Testis (tissue), 3 donors: ENCODE measurements around the gene BRSK2. TPM values are rescaled to one million over a fixed set of nuclear protein-coding genes. Genes with fewer than 3 reads are reported as not detected.

Experiments used
- DNase-seq: peaks from one replicate; pipeline ENCODE4 v3.0.0-alpha.2; 2019
- H3K27ac ChIP-seq, 2 donors: fragments of 200-600 bp; sonication (generic); one replicate each; pipeline ENCODE4 v1.5.1; 2019
- H3K27me3 ChIP-seq: fragments of 200-600 bp; sonication (generic); one replicate; pipeline ENCODE4 v1.5.1; 2019
- H3K36me3 ChIP-seq: fragments of 200-600 bp; sonication (generic); one replicate; pipeline ENCODE4 v1.5.1; 2017; ENCODE audit warnings: low read depth; ENCODE audit errors: missing control alignments
- H3K4me1 ChIP-seq: fragments of 200-600 bp; sonication (generic); one replicate; pipeline ENCODE4 v1.5.1; 2019
- H3K4me3 ChIP-seq, 2 donors: fragments of 200-600 bp; sonication (generic); one replicate each; pipeline ENCODE4 v1.5.1; 2017 to 2019
- H3K9me3 ChIP-seq: fragments of 200-600 bp; sonication (generic); one replicate; pipeline ENCODE4 v1.5.1; 2017
- CTCF ChIP-seq, 3 experiments: fragments of 450-650 bp in 2 of 3; fragments of 200-600 bp in 1 of 3; sonication (generic) in 1 of 3; IDR thresholded peaks; one replicate each; pipeline ENCODE4 v1.5.1; 2016 to 2019; ENCODE audit warnings: antibody characterized with exemption in 3 of 3, mild to moderate bottlenecking in 2 of 3, moderate library complexity in 1 of 3
- POLR2A ChIP-seq: fragments of 450-650 bp; IDR thresholded peaks from one replicate; pipeline ENCODE4 v1.6.1; 2017; ENCODE audit warnings: antibody characterized with exemption, mild to moderate bottlenecking, moderate library complexity
- WGBS, 2 donors: methylation state at CpG; one replicate each; pipeline ENCODE4 v1.1.5; 2018; 5-methylcytosine and 5-hydroxymethylcytosine counted together
- intact Hi-C: fragments of 100-400 bp; cut with DNase I; formaldehyde crosslinking; loops from one replicate; pipeline ENCODE4 v1.15.1; 2023; ENCODE audit warnings: low total_unique reads
- polyA plus RNA-seq: library from polyadenylated mRNA; stranded (reverse); fragments of 350-450 nt; fragmentation: Illumina TruSeq; extraction: RNeasy Lipid Tissue Mini Kit (QIAGEN cat#74804); gene quantifications from one replicate; pipeline ENCODE4 v1.2.3, GENCODE V29; 2014; ENCODE audit warnings: low read depth, low replicate concordance; ENCODE audit not compliant: insufficient read depth
- total RNA-seq, 2 donors: library from RNA; depleted of rRNA; stranded (reverse); fragments of >200 nt; gene quantifications; one replicate each; pipeline ENCODE4 v1.2.3, GENCODE V29; 2016

BRSK2 gene
- total and polyA plus RNA-seq, 3 donors from 2014 or later, result 24.7 to 52.3 (median 49.1) TPM

GRCh38 chr11:1493650-1494244, 104.0 kb downstream of the BRSK2 start:
- 95 to 97% methylated on average over 3 of the region's 3 CpGs for WGBS, 2 donors

GRCh38 chr11:1494650-1495049, 104.9 kb downstream of the BRSK2 start:
- Histone ChIP-seq H3K36me3 (no peaks in the 10 kb centered on the region), H3K4me3 (no peak overlapping the region), H3K27me3 (no peaks in the 10 kb centered on the region), H3K27ac (no peak overlapping the region), H3K4me1 (no peaks in the 10 kb centered on the region), H3K9me3 (no peaks in the 10 kb centered on the region)
- 90 to 95% methylated on average over 3 of the region's 3 CpGs for WGBS, 2 donors
- intact Hi-C loops, result no loop called here
- TF ChIP-seq CTCF (IDR thresholded peaks at IDR 0.05) (no peak), POLR2A (no peak)
- DNase-seq, result no peak

More at GRCh38 chr11:1493650-1494244, 104.0 kb downstream of the BRSK2 start:
- H3K36me3 ChIP-seq, result no peaks in the 10 kb centered on the region
- H3K4me1 ChIP-seq, result no peaks in the 10 kb centered on the region
- H3K27ac ChIP-seq, result no peak overlapping the region
- H3K9me3 ChIP-seq, result no peaks in the 10 kb centered on the region
- H3K27me3 ChIP-seq, result no peaks in the 10 kb centered on the region
- intact Hi-C loops, result no loop called here
- no peak for DNase-seq
- no peak for TF ChIP-seq POLR2A
- TF ChIP-seq CTCF (IDR thresholded peaks at IDR 0.05), result no peak
- no peak overlapping the region for H3K4me3 ChIP-seq

GRCh38 chr11:1496091-1496760, 106.5 kb downstream of the BRSK2 start:
- no peaks in the 10 kb centered on the region for H3K4me1 ChIP-seq
- no peaks in the 10 kb centered on the region for H3K9me3 ChIP-seq
- no peaks in the 10 kb centered on the region for H3K36me3 ChIP-seq
- no peak for DNase-seq
- H3K27ac ChIP-seq, result no peak overlapping the region
- TF ChIP-seq CTCF (IDR thresholded peaks at IDR 0.05), result no peak
- TF ChIP-seq POLR2A, result no peak
- no peaks in the 10 kb centered on the region for H3K27me3 ChIP-seq
- intact Hi-C loops, result no loop called here
- 85 to 89% methylated on average over 9 of the region's 9 CpGs for WGBS, 2 donors
- no peak overlapping the region for H3K4me3 ChIP-seq

GRCh38 chr11:1496761-1497095, 107.0 kb downstream of the BRSK2 start:
- 97% methylated on average over 3 of the region's 3 CpGs for WGBS, 2 donors

More at GRCh38 chr11:1496761-1497095, 107.0 kb downstream of the BRSK2 start:
- H3K27ac ChIP-seq, result no peak overlapping the region
- H3K36me3 ChIP-seq, result no peaks in the 10 kb centered on the region
- no peaks in the 10 kb centered on the region for H3K4me1 ChIP-seq
- DNase-seq, result no peak
- H3K4me3 ChIP-seq, result no peak overlapping the region
- TF ChIP-seq CTCF (IDR thresholded peaks at IDR 0.05) (no peak), POLR2A (no peak)
- H3K27me3 ChIP-seq, result no peaks in the 10 kb centered on the region
- H3K9me3 ChIP-seq, result no peaks in the 10 kb centered on the region
- intact Hi-C loops, result no loop called here
